ENCODE measurements around the gene STRADB. TPM values are rescaled to one million over a fixed set of nuclear protein-coding genes. Genes with fewer than 3 reads are reported as not detected.

The STRADB gene
- total and polyA plus RNA-seq, 2 of the 4 experiments (the other 2 are of a cell fraction), result 14.9 to 31.5 TPM

DNA sequence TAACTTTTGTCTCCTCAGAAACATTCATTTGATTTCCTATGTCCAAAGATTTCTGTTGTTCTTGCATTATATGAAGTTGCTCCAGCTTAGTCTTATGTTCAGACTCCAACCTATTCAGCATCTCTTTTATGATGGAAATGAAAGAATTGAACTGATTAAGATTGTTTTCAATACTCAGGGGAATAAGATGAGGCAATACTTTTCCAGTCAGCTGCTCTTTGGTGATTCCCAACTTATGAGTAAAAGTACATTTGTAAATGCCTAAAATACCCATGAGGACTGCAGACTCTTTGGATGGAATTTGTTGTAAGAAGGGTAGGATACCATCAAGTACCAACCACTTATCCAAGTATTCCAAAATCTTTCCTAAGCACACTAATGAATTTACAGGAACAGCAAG is 40.1 kb upstream of the STRADB start:
- CTCF ChIA-PET, result no interaction called here
- Histone ChIP-seq H3K79me1 (ENCODE audit: low read depth in 1 of 2, low read length in 2 of 2) (peaks cover 28 to 44% of the 10 kb centered on the region in 2 experiments; a peak in 3 of 4 replicates), H2AFZ (replicated peaks; ENCODE audit: low read length, poor library complexity) (no peak overlapping the region), H2AK9ac (replicated peaks; ENCODE audit: low read depth, low read length, poor library complexity) (no peak overlapping the region), H3K23ac (ENCODE audit: low read depth, low read length) (no peak overlapping the region), H3K9ac (ENCODE audit: low read depth, low read length) (no peak overlapping the region), H3K9me1 (ENCODE audit: insufficient read depth, low read length) (peaks cover 3% of the 10 kb centered on the region; the same call in 1 of the 2 replicates), H3K4me1 (ENCODE audit: control insufficient read depth, insufficient read depth, low read length) (peaks cover 5% of the 10 kb centered on the region; the same call in 1 of the 2 replicates), H4K8ac (ENCODE audit: low read depth in 2 of 2, low read length in 2 of 2) (no peak overlapping the region), H3K4ac (ENCODE audit: low read depth, low read length) (no peak overlapping the region), H4K91ac (ENCODE audit: insufficient read depth, low read depth, low read length) (no peak overlapping the region), H4K20me1 (ENCODE audit: insufficient read depth, low read length) (peaks cover 7% of the 10 kb centered on the region; the same call in 1 of the 2 replicates), H3K56ac (ENCODE audit: extremely low read depth, insufficient read depth, low read length) (no peak overlapping the region), H2BK120ac (ENCODE audit: low read depth, low read length) (no peak overlapping the region), H4K5ac (ENCODE audit: low read depth, low read length) (no peak overlapping the region), H3K4me3 (ENCODE audit: insufficient read depth, low read depth, low read length) (no peak overlapping the region), H3K9me3 (ENCODE audit: control insufficient read depth, insufficient read depth, low read length) (no peaks in the 10 kb centered on the region), H3K18ac (ENCODE audit: low read depth, low read length) (no peak overlapping the region), H3K27ac (ENCODE audit: insufficient read depth, low read length) (no peak overlapping the region), H2AK5ac (ENCODE audit: low read depth, low read length) (no peak overlapping the region), H2BK20ac (ENCODE audit: low read depth, low read length) (no peak overlapping the region), H3K14ac (replicated peaks; ENCODE audit: low read depth, low read length) (no peak overlapping the region), H3K36me3 (ENCODE audit: control insufficient read depth, insufficient read depth, low read length) (peaks cover 2% of the 10 kb centered on the region; the same call in 1 of the 2 replicates), H3K27me3 (ENCODE audit: control insufficient read depth, insufficient read depth, low read length) (no peaks in the 10 kb centered on the region), H2BK5ac (ENCODE audit: low read depth, low read length, poor library complexity, severe bottlenecking) (no peak overlapping the region), H2BK15ac (ENCODE audit: low read depth, low read length) (no peak overlapping the region), H3K4me2 (ENCODE audit: low read depth, low read length) (no peak overlapping the region)
- no TSS peak for BruUV-seq (replicated peaks)
- intact Hi-C loops (cut with micrococcal nuclease) (no loop called here), dilution Hi-C loops (cut with HindIII; ENCODE audit: low sequenced_read_pairs, unreplicated experiment) (no loop called here), in situ Hi-C loops (cut with MboI; ENCODE audit: low sequenced_read_pairs) (no loop called here)
- no peak; the same call in 1 of the 2 replicates for ATAC-seq (ENCODE audit: low read depth)
- POLR2A ChIA-PET (ENCODE audit: unreplicated experiment), result interaction anchor here (0.6 kb wide), 1 partner anchor 11 kb away, joined by 3 read pairs; no protein-coding TSS in a partner anchor
- TF ChIP-seq RAD21 (IDR thresholded peaks at IDR 0.05; ENCODE audit: low read length) (no peak), CEBPB (IDR thresholded peaks at IDR 0.05; ENCODE audit: low read depth, low read length) (peak; percentile 39; the same call in 1 of the 2 replicates), MXI1 (IDR thresholded peaks at IDR 0.05; ENCODE audit: borderline replicate concordance, low read depth, low read length) (no peak)
- peak; percentile 30 for DNase-seq
